NCI-H187 treated with DMSO at 0.1 percent for 48 hours (cell line): ENCODE data around the gene NEURL3.

Experiments
- DNase-seq: peaks from one replicate; lab custom pipeline; 2025; lab: John Stamatoyannopoulos, UW

NEURL3 gene

GRCh38 chr2:96539215-96539920 lies 34.2 kb upstream of the NEURL3 start:
- DNase-seq = no peak

GRCh38 chr2:96538487-96539214 lies 33.5 kb upstream of the NEURL3 start:
- DNase-seq = no peak

- no peak for DNase-seq
Observed at GRCh38 chr2:96537734-96538486, 32.8 kb upstream of the NEURL3 start.

GRCh38 chr2:96537066-96537733 lies 32.0 kb upstream of the NEURL3 start:
- no peak for DNase-seq

GRCh38 chr2:96536445-96537065 lies 31.4 kb upstream of the NEURL3 start, which contains the start of gene ARID5A:
TSS of gene ARID5A (plus strand) at chr2:96536752. CDS start at chr2:96536827, 75 bp downstream.
- peak; percentile 24 for DNase-seq

GRCh38 chr2:96535331-96535730 lies 30.2 kb upstream of the NEURL3 start:
- DNase-seq = no peak

GRCh38 chr2:96534701-96535181 lies 29.6 kb upstream of the NEURL3 start:
- no peak for DNase-seq

- no peak for DNase-seq
Observed at GRCh38 chr2:96534141-96534540, 29.0 kb upstream of the NEURL3 start.

- no peak for DNase-seq
Observed at GRCh38 chr2:96533292-96534073, 28.3 kb upstream of the NEURL3 start.

- no peak for DNase-seq
Observed at GRCh38 chr2:96532641-96533291, 27.6 kb upstream of the NEURL3 start.

GRCh38 chr2:96531872-96532505 lies 26.8 kb upstream of the NEURL3 start:
- peak; percentile 11 for DNase-seq

- no peak for DNase-seq
Observed at GRCh38 chr2:96531366-96531765, 26.2 kb upstream of the NEURL3 start.

GRCh38 chr2:96530474-96531357 lies 25.6 kb upstream of the NEURL3 start:
- no peak for DNase-seq

GRCh38 chr2:96530144-96530430 lies 24.9 kb upstream of the NEURL3 start:
- DNase-seq = no peak

- DNase-seq = no peak
Observed at GRCh38 chr2:96529376-96530143, 24.4 kb upstream of the NEURL3 start.

GRCh38 chr2:96528700-96529375 lies 23.7 kb upstream of the NEURL3 start:
- DNase-seq = no peak

GRCh38 chr2:96528006-96528699 lies 23.0 kb upstream of the NEURL3 start:
- no peak for DNase-seq
